Measurements from ENCODE around the gene RPL15.

Gene RPL15

DNA sequence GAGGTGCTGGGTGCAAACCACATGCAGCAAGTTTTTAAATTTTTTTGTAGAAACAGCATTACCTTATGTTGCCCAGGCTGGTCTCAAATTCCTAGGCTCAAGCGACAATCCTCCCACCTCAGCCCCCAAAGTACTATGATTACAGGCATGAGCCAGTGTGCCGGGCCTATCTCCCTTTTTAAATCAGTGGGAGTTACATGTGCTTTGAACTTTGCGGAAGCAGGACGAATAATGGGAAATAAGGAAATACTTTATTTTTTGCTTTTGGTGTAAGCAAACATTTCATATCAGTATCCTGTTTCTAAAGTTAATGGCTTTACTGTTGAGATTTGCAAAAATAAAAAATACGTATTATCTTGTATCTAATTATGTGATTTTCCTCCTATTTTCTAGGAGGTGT, 37.2 kb downstream of the RPL15 start:
- H3K27ac ChIP-seq (ENCODE audit: low read depth, low read length): no peak overlapping the region
- no peaks in the 10 kb centered on the region for H3K9me2 ChIP-seq (replicated peaks; ENCODE audit: insufficient read depth, low read length)
- H3K9me3 ChIP-seq (ENCODE audit: insufficient read depth, low read length): no peaks in the 10 kb centered on the region
- H3K36me3 ChIP-seq (ENCODE audit: low read length): no peaks in the 10 kb centered on the region
- H2AFZ ChIP-seq (ENCODE audit: low read depth, low read length, severe bottlenecking): no peak overlapping the region
- no peaks in the 10 kb centered on the region for H3K79me2 ChIP-seq (ENCODE audit: insufficient read depth, low read length)
- no peak overlapping the region for H3K4me2 ChIP-seq (ENCODE audit: low read depth, low read length, poor library complexity, severe bottlenecking)
- peaks cover 5% of the 10 kb centered on the region; the same call in 1 of the 2 replicates for H3F3A ChIP-seq (ENCODE audit: insufficient read depth)
- TF ChIP-seq CTCF (IDR thresholded peaks at IDR 0.05; ENCODE audit: insufficient read depth, low read length, poor library complexity, severe bottlenecking) (no peak), EZH2phosphoT487 (conservative IDR thresholded peaks at IDR 0.05; ENCODE audit: low read length) (no peak)
- no peaks in the 10 kb centered on the region for H3K27me3 ChIP-seq (ENCODE audit: low read length)
- no peak overlapping the region for H3K9ac ChIP-seq (ENCODE audit: low read length)
- no peak overlapping the region for H3K4me3 ChIP-seq (ENCODE audit: insufficient read depth, low read length, poor library complexity, severe bottlenecking)
- no peaks in the 10 kb centered on the region for H4K20me1 ChIP-seq (ENCODE audit: low read depth, low read length)

- TF ChIP-seq EZH2phosphoT487 (conservative IDR thresholded peaks at IDR 0.05; ENCODE audit: low read length): no peak
- TF ChIP-seq CTCF (IDR thresholded peaks at IDR 0.05; ENCODE audit: insufficient read depth, low read length, poor library complexity, severe bottlenecking): no peak
- H4K20me1 ChIP-seq (ENCODE audit: low read depth, low read length): no peaks in the 10 kb centered on the region
- H3F3A ChIP-seq (ENCODE audit: insufficient read depth): 0 out of 2 replicates have a peak, but pooled peaks cover 3% of the 10 kb centered on the region
- H3K36me3 ChIP-seq (ENCODE audit: low read length): no peaks in the 10 kb centered on the region
- H3K79me2 ChIP-seq (ENCODE audit: insufficient read depth, low read length): no peaks in the 10 kb centered on the region
- no peak overlapping the region for H3K9ac ChIP-seq (ENCODE audit: low read length)
- H3K4me3 ChIP-seq (ENCODE audit: insufficient read depth, low read length, poor library complexity, severe bottlenecking): no peak overlapping the region
- no peaks in the 10 kb centered on the region for H3K9me2 ChIP-seq (replicated peaks; ENCODE audit: insufficient read depth, low read length)
- H3K4me2 ChIP-seq (ENCODE audit: low read depth, low read length, poor library complexity, severe bottlenecking): no peak overlapping the region
- no peaks in the 10 kb centered on the region for H3K9me3 ChIP-seq (ENCODE audit: insufficient read depth, low read length)
- no peaks in the 10 kb centered on the region for H3K27me3 ChIP-seq (ENCODE audit: low read length)
- H3K27ac ChIP-seq (ENCODE audit: low read depth, low read length): no peak overlapping the region
- H2AFZ ChIP-seq (ENCODE audit: low read depth, low read length, severe bottlenecking): no peak overlapping the region
Observed at GRCh38 chr3:23956701-23957100, 39.8 kb downstream of the RPL15 start.

DNA sequence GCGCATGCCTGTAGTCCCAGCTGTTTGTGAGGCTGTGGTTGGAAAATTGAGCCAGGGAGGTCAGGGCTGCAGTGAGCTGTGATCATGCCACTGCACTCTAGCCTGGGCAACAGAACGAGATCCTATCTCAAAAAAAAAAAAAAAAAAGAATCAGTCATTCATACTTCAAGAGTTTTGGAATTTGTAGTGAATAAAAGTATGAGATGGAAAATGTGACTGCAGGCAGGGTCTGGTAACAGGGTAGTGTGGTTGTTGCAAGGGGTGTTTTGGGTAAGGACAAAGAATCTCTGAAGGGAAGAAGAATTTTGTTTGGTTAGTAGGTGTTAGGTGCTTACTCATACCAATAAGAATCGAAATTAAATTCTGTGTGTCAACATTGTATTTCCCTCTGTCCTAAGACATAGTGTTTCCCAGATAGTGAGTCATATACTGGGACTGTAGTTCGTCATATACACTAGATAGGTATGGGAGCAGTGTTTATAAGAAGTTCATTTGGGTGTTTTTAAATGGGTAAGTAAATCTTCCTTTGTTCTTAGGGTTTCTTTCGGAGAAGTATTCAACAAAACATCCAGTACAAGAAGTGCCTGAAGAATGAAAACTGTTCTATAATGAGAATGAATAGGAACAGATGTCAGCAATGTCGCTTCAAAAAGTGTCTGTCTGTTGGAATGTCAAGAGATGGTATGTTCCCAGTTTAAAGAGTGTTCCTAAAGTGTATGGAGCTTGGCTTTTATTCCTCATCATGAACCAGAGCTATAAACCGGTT, 42.4 kb downstream of the RPL15 start:
- H3F3A ChIP-seq (ENCODE audit: insufficient read depth): 0 out of 2 replicates have a peak, but pooled peaks cover 3% of the 10 kb centered on the region
- H3K79me2 ChIP-seq (ENCODE audit: insufficient read depth, low read length): no peaks in the 10 kb centered on the region
- no peak overlapping the region for H3K9ac ChIP-seq (ENCODE audit: low read length)
- no peak overlapping the region for H3K27ac ChIP-seq (ENCODE audit: low read depth, low read length)
- TF ChIP-seq CTCF (IDR thresholded peaks at IDR 0.05; ENCODE audit: insufficient read depth, low read length, poor library complexity, severe bottlenecking) (no peak), EZH2phosphoT487 (conservative IDR thresholded peaks at IDR 0.05; ENCODE audit: low read length) (no peak)
- H3K4me3 ChIP-seq (ENCODE audit: insufficient read depth, low read length, poor library complexity, severe bottlenecking): no peak overlapping the region
- no peaks in the 10 kb centered on the region for H3K27me3 ChIP-seq (ENCODE audit: low read length)
- H4K20me1 ChIP-seq (ENCODE audit: low read depth, low read length): no peaks in the 10 kb centered on the region
- H3K36me3 ChIP-seq (ENCODE audit: low read length): no peaks in the 10 kb centered on the region
- H2AFZ ChIP-seq (ENCODE audit: low read depth, low read length, severe bottlenecking): no peak overlapping the region
- no peak overlapping the region for H3K4me2 ChIP-seq (ENCODE audit: low read depth, low read length, poor library complexity, severe bottlenecking)
- H3K9me3 ChIP-seq (ENCODE audit: insufficient read depth, low read length): no peaks in the 10 kb centered on the region
- H3K9me2 ChIP-seq (replicated peaks; ENCODE audit: insufficient read depth, low read length): no peaks in the 10 kb centered on the region

All from SU-DHL-6 (cell line).